ENCODE measurements around the gene SCN9A. TPM values are rescaled to one million over a fixed set of nuclear protein-coding genes. Genes with fewer than 3 reads are reported as not detected.

SCN9A gene
- total and polyA plus RNA-seq, 2 donors (not counting 1 experiment from before 2014, with no cell fraction given) = not detected

GRCh38 chr2:166179201-166179600 lies 196.5 kb downstream of the SCN9A start:
- no peak for TF ChIP-seq EZH2 (IDR thresholded peaks at IDR 0.05; ENCODE audit: borderline replicate concordance, insufficient read depth, low read depth, low read length, poor library complexity, severe bottlenecking)
- no peak for TF ChIP-seq CTCF (IDR thresholded peaks at IDR 0.05)
- H3K9ac ChIP-seq (ENCODE audit: low read length) = no peak overlapping the region
- DNase-seq (no peak), ATAC-seq (ENCODE audit: low read depth) (no peak)
- H2AFZ ChIP-seq (ENCODE audit: insufficient read depth, low read depth, low read length, poor library complexity, severe bottlenecking) = no peak overlapping the region
- H3K4me1 Mint-ChIP-seq = no peaks in the 10 kb centered on the region
- intact Hi-C loops (cut with micrococcal nuclease) = no loop called here
- H3K79me2 ChIP-seq (ENCODE audit: control insufficient read depth, insufficient read depth, low read length) = no peaks in the 10 kb centered on the region
- WGBS (ENCODE audit: insufficient coverage) = no CpG with 5 or more reads among the region's 3 CpGs
- H3K4me1 ChIP-seq (ENCODE audit: control insufficient read depth in 2 of 2, insufficient read depth in 2 of 2, low read length in 2 of 2) = no peaks in the 10 kb centered on the region
- H3K27me3 ChIP-seq (replicated peaks in 1 of 4; ENCODE audit: control extremely low read depth in 1 of 4, control insufficient read depth in 3 of 4, insufficient read depth in 4 of 4, low read length in 3 of 4) = no peaks in the 10 kb centered on the region
- no peak overlapping the region for H3K4me2 ChIP-seq (replicated peaks; ENCODE audit: low read depth, low read length, poor library complexity, severe bottlenecking)
- CTCF ChIA-PET = no interaction called here
- no peaks in the 10 kb centered on the region for H4K20me1 ChIP-seq (ENCODE audit: control insufficient read depth, insufficient read depth, low read length, poor library complexity, severe bottlenecking)
- no peak overlapping the region for H3K27ac Mint-ChIP-seq
- no peaks in the 10 kb centered on the region for H3K9me3 ChIP-seq (ENCODE audit: control extremely low read depth in 1 of 3, control insufficient read depth in 2 of 3, insufficient read depth in 1 of 3, low read length in 2 of 3)
- POLR2A ChIA-PET = no interaction called here
- H3K9me3 Mint-ChIP-seq (ENCODE audit: insufficient read depth) = no peaks in the 10 kb centered on the region
- peaks cover 4% of the 10 kb centered on the region for H3K27me3 Mint-ChIP-seq
- H3K27ac ChIP-seq (ENCODE audit: low read length in 2 of 2) = no peak overlapping the region
- no peak overlapping the region for H3K4me3 ChIP-seq (ENCODE audit: control extremely low read depth in 1 of 5, extremely low read depth in 1 of 5, insufficient read depth in 1 of 5, low read depth in 2 of 5, low read length in 4 of 5)
- no peak overlapping the region for H3K4me3 Mint-ChIP-seq
- no peaks in the 10 kb centered on the region for H3K36me3 ChIP-seq (replicated peaks in 1 of 2; ENCODE audit: control extremely low read depth in 1 of 2, control insufficient read depth in 1 of 2, extremely low read depth in 1 of 2, insufficient read depth in 2 of 2, low read length in 1 of 2)

GRCh38 chr2:166173263-166173662 lies 202.5 kb downstream of the SCN9A start:
- no peaks in the 10 kb centered on the region for H3K27me3 ChIP-seq (replicated peaks in 1 of 4; ENCODE audit: control extremely low read depth in 1 of 4, control insufficient read depth in 3 of 4, insufficient read depth in 4 of 4, low read length in 3 of 4)
- POLR2A ChIA-PET = no interaction called here
- no peak overlapping the region for H3K4me3 Mint-ChIP-seq
- CTCF ChIA-PET = no interaction called here
- no peaks in the 10 kb centered on the region for H3K36me3 ChIP-seq (replicated peaks in 1 of 2; ENCODE audit: control extremely low read depth in 1 of 2, control insufficient read depth in 1 of 2, extremely low read depth in 1 of 2, insufficient read depth in 2 of 2, low read length in 1 of 2)
- H3K4me3 ChIP-seq (ENCODE audit: control extremely low read depth in 1 of 5, extremely low read depth in 1 of 5, insufficient read depth in 1 of 5, low read depth in 2 of 5, low read length in 4 of 5) = no peak overlapping the region
- H3K4me1 Mint-ChIP-seq = no peaks in the 10 kb centered on the region
- no peak for DNase-seq
- no peak overlapping the region for H3K9ac ChIP-seq (ENCODE audit: low read length)
- H3K27ac Mint-ChIP-seq = no peak overlapping the region
- H3K4me2 ChIP-seq (replicated peaks; ENCODE audit: low read depth, low read length, poor library complexity, severe bottlenecking) = no peak overlapping the region
- no peaks in the 10 kb centered on the region for H3K9me3 ChIP-seq (ENCODE audit: control extremely low read depth in 1 of 3, control insufficient read depth in 2 of 3, insufficient read depth in 1 of 3, low read length in 2 of 3)
- H3K79me2 ChIP-seq (ENCODE audit: control insufficient read depth, insufficient read depth, low read length) = no peaks in the 10 kb centered on the region
- TF ChIP-seq CTCF (IDR thresholded peaks at IDR 0.05) = no peak
- TF ChIP-seq EZH2 (IDR thresholded peaks at IDR 0.05; ENCODE audit: borderline replicate concordance, insufficient read depth, low read depth, low read length, poor library complexity, severe bottlenecking) = no peak
- H3K27ac ChIP-seq (ENCODE audit: low read length in 2 of 2) = no peak overlapping the region
- H4K20me1 ChIP-seq (ENCODE audit: control insufficient read depth, insufficient read depth, low read length, poor library complexity, severe bottlenecking) = no peaks in the 10 kb centered on the region
- 100% methylated on average over 1 of the region's 2 CpGs for whole genome bisulfite sequencing (ENCODE audit: insufficient coverage)
- intact Hi-C loops (cut with micrococcal nuclease) = no loop called here
- no peak overlapping the region for H2AFZ ChIP-seq (ENCODE audit: insufficient read depth, low read depth, low read length, poor library complexity, severe bottlenecking)
- peaks cover 8% of the 10 kb centered on the region for H3K27me3 Mint-ChIP-seq
- no peaks in the 10 kb centered on the region for H3K9me3 Mint-ChIP-seq (ENCODE audit: insufficient read depth)
- H3K4me1 ChIP-seq (ENCODE audit: control insufficient read depth in 2 of 2, insufficient read depth in 2 of 2, low read length in 2 of 2) = no peaks in the 10 kb centered on the region
- ATAC-seq (ENCODE audit: low read depth) = no peak
